Osteocyte (in vitro differentiated cells): ENCODE data around the gene AK8. TPM values are rescaled to one million over a fixed set of nuclear protein-coding genes. Genes with fewer than 3 reads are reported as not detected.

Source experiments
- DNase-seq: peaks from one replicate; pipeline ENCODE4 v3.0.0; 2021; ENCODE audit warnings: mixed read lengths; ENCODE audit not compliant: unreplicated experiment; ENCODE audit errors: extremely low spot score
- H3K27ac Mint-ChIP-seq: one replicate; pipeline ENCODE4 v1.8.0; 2021; ENCODE audit warnings: mild to moderate bottlenecking, mixed read lengths; ENCODE audit not compliant: unreplicated experiment
- H3K27me3 Mint-ChIP-seq: one replicate; pipeline ENCODE4 v1.8.0; 2021; ENCODE audit warnings: mixed read lengths; ENCODE audit not compliant: unreplicated experiment
- H3K36me3 Mint-ChIP-seq: one replicate; pipeline ENCODE4 v1.8.0; 2021; ENCODE audit warnings: mixed read lengths; ENCODE audit not compliant: unreplicated experiment
- H3K4me1 Mint-ChIP-seq: one replicate; pipeline ENCODE4 v1.8.0; 2021; ENCODE audit warnings: mixed read lengths; ENCODE audit not compliant: unreplicated experiment
- H3K4me3 Mint-ChIP-seq: one replicate; pipeline ENCODE4 v1.8.0; 2021; ENCODE audit warnings: mild to moderate bottlenecking, moderate library complexity, mixed read lengths; ENCODE audit not compliant: unreplicated experiment
- H3K9me3 Mint-ChIP-seq: one replicate; pipeline ENCODE4 v1.8.0; 2021; ENCODE audit warnings: mixed read lengths; ENCODE audit not compliant: unreplicated experiment
- CTCF ChIP-seq: fragments of 200-600 bp; sonication (generic); IDR thresholded peaks from 2 replicates; pipeline ENCODE4 v1.5.0; 2021; ENCODE audit warnings: antibody characterized with exemption, mild to moderate bottlenecking, moderate library complexity
- total RNA-seq: library from RNA; stranded (reverse); gene quantifications from 2 replicates; pipeline ENCODE4 v1.2.1, GENCODE V29; 2021

AK8 gene
- total RNA-seq, 1 donor from 2014 or later: 0.91 TPM

- TF ChIP-seq CTCF: no peak
- Mint-ChIP-seq H3K27ac (no peak overlapping the region), H3K4me3 (no peak overlapping the region), H3K9me3 (peaks cover 8% of the 10 kb centered on the region), H3K27me3 (peaks cover 51% of the 10 kb centered on the region), H3K4me1 (no peaks in the 10 kb centered on the region), H3K36me3 (no peaks in the 10 kb centered on the region)
- no peak for DNase-seq
Observed at GRCh38 chr9:132787748-132788159, 90.3 kb downstream of the AK8 start.

DNA sequence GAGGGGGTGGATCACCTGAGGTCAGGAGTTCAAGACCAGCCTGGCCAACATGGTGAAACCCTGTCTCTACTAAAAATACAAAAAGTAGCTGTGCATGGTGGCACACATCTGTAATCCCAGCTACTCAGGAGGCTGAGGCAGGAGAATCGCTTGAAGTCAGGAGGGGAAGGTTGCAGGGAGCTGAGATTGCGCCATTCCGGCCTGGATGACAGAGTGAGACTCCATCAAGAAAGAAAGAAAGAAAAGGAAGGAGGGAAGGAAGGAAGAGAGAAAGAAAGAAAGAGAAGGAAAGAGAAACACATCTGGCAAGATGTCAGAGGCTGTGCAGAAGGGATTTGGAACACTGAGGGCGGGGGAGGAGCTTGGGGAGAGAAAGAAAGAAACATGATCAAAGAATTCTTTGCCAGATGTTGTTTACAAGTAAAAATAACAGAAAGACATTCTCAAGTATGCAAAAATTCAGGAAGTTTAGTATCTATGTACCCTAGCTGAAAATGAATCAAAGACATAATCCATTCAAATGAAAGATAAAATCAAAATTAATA lies 93.7 kb downstream of the AK8 start:
- Mint-ChIP-seq H3K9me3 (peaks cover 8% of the 10 kb centered on the region), H3K4me1 (no peaks in the 10 kb centered on the region), H3K27me3 (peaks cover 75% of the 10 kb centered on the region), H3K36me3 (no peaks in the 10 kb centered on the region), H3K27ac (no peak overlapping the region), H3K4me3 (no peak overlapping the region)
- no peak for TF ChIP-seq CTCF
- DNase-seq: peak; percentile 60

- DNase-seq: peak; percentile 59
- H3K27ac Mint-ChIP-seq: no peak overlapping the region
- TF ChIP-seq CTCF: no peak
- peaks cover 69% of the 10 kb centered on the region for H3K27me3 Mint-ChIP-seq
- no peaks in the 10 kb centered on the region for H3K36me3 Mint-ChIP-seq
- H3K4me1 Mint-ChIP-seq: no peaks in the 10 kb centered on the region
- peaks cover under 1% of the 10 kb centered on the region for H3K9me3 Mint-ChIP-seq
- no peak overlapping the region for H3K4me3 Mint-ChIP-seq
Observed at GRCh38 chr9:132783006-132783405, 95.1 kb downstream of the AK8 start.

- Mint-ChIP-seq H3K4me3 (no peak overlapping the region), H3K36me3 (no peaks in the 10 kb centered on the region), H3K27ac (no peak overlapping the region), H3K4me1 (no peaks in the 10 kb centered on the region), H3K27me3 (peaks cover 60% of the 10 kb centered on the region), H3K9me3 (no peaks in the 10 kb centered on the region)
- no peak for TF ChIP-seq CTCF
- DNase-seq: no peak
Observed at GRCh38 chr9:132782037-132782436, 96.0 kb downstream of the AK8 start.

GRCh38 chr9:132780230-132781007 lies 97.7 kb downstream of the AK8 start:
- H3K9me3 Mint-ChIP-seq: no peaks in the 10 kb centered on the region

More at GRCh38 chr9:132780230-132781007, 97.7 kb downstream of the AK8 start:
- TF ChIP-seq CTCF: no peak
- Mint-ChIP-seq H3K27me3 (peaks cover 44% of the 10 kb centered on the region), H3K4me3 (no peak overlapping the region), H3K27ac (no peak overlapping the region), H3K36me3 (no peaks in the 10 kb centered on the region), H3K4me1 (no peaks in the 10 kb centered on the region)
- DNase-seq: peak; percentile 59
